Measurements from ENCODE around the gene FCSK.

- no peak for TF ChIP-seq KDM5B (CRISPR knock-in tag; IDR thresholded peaks at IDR 0.05; ENCODE audit: borderline replicate concordance)
- no peak for TF ChIP-seq HOXA5 (CRISPR knock-in tag; IDR thresholded peaks at IDR 0.05)
- TF ChIP-seq, protein P1, sequence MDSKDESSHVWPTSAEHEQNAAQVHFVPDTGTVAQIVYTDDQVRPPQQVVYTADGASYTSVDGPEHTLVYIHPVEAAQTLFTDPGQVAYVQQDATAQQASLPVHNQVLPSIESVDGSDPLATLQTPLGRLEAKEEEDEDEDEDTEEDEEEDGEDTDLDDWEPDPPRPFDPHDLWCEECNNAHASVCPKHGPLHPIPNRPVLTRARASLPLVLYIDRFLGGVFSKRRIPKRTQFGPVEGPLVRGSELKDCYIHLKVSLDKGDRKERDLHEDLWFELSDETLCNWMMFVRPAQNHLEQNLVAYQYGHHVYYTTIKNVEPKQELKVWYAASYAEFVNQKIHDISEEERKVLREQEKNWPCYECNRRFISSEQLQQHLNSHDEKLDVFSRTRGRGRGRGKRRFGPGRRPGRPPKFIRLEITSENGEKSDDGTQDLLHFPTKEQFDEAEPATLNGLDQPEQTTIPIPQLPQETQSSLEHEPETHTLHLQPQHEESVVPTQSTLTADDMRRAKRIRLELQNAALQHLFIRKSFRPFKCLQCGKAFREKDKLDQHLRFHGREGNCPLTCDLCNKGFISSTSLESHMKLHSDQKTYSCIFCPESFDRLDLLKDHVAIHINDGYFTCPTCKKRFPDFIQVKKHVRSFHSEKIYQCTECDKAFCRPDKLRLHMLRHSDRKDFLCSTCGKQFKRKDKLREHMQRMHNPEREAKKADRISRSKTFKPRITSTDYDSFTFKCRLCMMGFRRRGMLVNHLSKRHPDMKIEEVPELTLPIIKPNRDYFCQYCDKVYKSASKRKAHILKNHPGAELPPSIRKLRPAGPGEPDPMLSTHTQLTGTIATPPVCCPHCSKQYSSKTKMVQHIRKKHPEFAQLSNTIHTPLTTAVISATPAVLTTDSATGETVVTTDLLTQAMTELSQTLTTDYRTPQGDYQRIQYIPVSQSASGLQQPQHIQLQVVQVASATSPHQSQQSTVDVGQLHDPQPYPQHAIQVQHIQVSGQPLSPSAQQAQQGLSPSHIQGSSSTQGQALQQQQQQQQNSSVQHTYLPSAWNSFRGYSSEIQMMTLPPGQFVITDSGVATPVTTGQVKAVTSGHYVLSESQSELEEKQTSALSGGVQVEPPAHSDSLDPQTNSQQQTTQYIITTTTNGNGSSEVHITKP (CRISPR knock-in tag; IDR thresholded peaks at IDR 0.05; ENCODE audit: low read depth) = no peak
- no peak for TF ChIP-seq CTCF (CRISPR knock-in tag; IDR thresholded peaks at IDR 0.05)
- no peak for TF ChIP-seq JUN (CRISPR knock-in tag; IDR thresholded peaks at IDR 0.05)
- no peak for TF ChIP-seq MZF1 (CRISPR knock-in tag; IDR thresholded peaks at IDR 0.05; ENCODE audit: borderline replicate concordance)
- TF ChIP-seq CREB1 (IDR thresholded peaks at IDR 0.05) = no peak
- no peak for TF ChIP-seq CREB1 (CRISPR knock-in tag; IDR thresholded peaks at IDR 0.05)
- TF ChIP-seq ZNF224 (CRISPR knock-in tag; IDR thresholded peaks at IDR 0.05) = no peak
- TF ChIP-seq MAX (IDR thresholded peaks at IDR 0.05) = no peak
- TF ChIP-seq TCF7L2 (IDR thresholded peaks at IDR 0.05; ENCODE audit: low read depth, low read length) = no peak
- no peak for TF ChIP-seq ZNF652 (CRISPR knock-in tag; IDR thresholded peaks at IDR 0.05; ENCODE audit: borderline replicate concordance, low read depth)
- no peak for TF ChIP-seq CBX2 (IDR thresholded peaks at IDR 0.05; ENCODE audit: low read depth, low read length)
- TF ChIP-seq CBX2 (CRISPR knock-in tag; IDR thresholded peaks at IDR 0.05; ENCODE audit: low read depth) = no peak
- TF ChIP-seq ZNF318 (CRISPR knock-in tag; IDR thresholded peaks at IDR 0.05) = no peak
These were observed 42.1 kb downstream of the FCSK start for GRCh38 chr16:70496513-70496912.

Data from HepG2 (cell line).